NCI-H146 (cell line): Measurements from ENCODE around the gene PPM1L.
"Not testable (repeated sequence)": the region's sequence is repeated elsewhere in the genome, so short reads cannot be mapped to it uniquely, and the experiment has no call there.

Source experiments
- DNase-seq: peaks from one replicate; lab custom pipeline; 2025; lab: John Stamatoyannopoulos, UW

PPM1L gene

GRCh38 chr3:160755776-160756304, at the start of gene PPM1L:
PPM1L (plus strand) TSS chr3:160756231.
- DNase-seq: peak; percentile 90

DNA sequence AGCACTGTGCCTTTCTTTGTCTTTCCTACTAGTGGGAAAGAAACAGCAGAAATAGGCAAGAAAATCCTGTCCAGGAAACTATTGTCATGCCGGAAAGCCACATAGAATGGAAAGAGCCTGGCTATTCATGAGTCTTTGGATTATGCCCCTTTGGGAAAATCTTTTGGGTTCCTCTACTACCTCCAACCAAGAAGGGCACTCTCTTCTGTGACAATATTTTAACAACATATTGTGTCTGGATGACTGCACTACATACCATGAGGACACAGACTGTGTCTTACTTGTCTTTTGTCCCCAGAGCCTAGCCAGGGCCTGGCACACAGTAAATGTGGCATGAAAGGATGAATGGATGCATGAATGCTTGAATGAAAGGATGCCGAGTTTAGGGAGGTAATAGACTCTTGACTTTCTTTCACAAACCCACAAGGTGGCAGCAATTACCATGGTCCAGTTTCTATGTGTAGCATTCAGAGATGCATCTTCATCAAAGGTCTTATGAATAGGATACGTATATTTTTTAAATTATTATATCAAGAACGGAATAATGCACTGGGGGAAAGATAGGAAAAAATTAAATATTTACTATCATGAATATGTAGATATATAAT, 48.7 kb upstream of the PPM1L start:
- DNase-seq: peak; percentile 85

- peak; percentile 27 for DNase-seq
Measured at GRCh38 chr3:160709477-160710182, 46.4 kb upstream of the PPM1L start.

- not testable (repeated sequence) for DNase-seq
Measured at GRCh38 chr3:160713144-160713543, 42.9 kb upstream of the PPM1L start.

- DNase-seq: no peak
Measured at GRCh38 chr3:160719710-160720109, 36.3 kb upstream of the PPM1L start.

DNA sequence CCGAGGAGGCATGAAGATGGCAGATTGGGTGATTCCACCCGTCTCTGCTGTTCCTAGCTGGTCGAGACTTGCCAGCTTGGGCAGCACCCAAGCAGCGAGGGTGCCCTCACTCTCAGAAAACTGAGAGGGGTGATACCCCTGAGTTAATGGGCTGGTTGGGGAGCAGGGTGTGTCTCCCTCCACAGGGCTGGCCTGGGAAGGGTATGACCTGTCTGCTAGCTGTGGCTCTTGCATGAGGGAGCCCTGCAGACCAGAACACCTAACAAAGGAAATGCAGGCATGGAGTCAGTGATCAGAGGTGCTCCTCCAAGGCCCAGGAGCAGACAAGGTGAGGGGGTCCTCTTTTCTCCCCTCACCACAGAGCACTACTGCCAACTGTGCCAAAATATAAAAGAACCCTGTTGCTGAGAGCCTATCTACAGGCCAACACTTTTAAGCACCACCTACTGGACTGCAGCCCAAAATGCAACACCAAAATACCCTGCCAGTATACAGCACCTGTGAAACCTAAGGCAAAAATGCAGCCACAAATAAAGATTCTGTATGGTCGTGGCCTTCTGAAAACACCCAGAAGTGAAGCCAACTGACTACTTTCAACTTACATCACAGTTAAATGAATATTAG, 35.8 kb upstream of the PPM1L start:
- DNase-seq: no peak

GRCh38 chr3:160722331-160722730, 33.7 kb upstream of the PPM1L start:
- DNase-seq: no peak

- no peak for DNase-seq
Measured at GRCh38 chr3:160725338-160725737, 30.7 kb upstream of the PPM1L start.

DNA sequence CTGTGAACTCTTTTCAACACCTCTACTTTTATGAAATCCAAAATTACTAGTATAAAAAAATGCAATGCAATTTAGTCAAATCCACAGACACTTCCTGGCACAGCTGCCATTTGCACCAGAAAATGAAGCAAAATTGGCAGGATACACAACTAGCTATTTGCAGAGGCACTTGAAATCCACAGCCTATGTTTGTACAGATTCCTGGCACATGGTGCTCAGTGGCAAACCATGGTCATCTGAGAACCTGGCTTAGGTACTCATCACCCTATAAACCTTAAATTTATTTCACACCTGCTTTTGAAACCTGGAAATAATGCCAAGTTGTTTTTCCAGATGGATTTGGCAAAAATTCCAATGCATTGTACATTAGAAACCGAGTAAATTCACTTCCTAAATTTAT, 20.2 kb upstream of the PPM1L start:
- DNase-seq: peak; percentile 66

DNA sequence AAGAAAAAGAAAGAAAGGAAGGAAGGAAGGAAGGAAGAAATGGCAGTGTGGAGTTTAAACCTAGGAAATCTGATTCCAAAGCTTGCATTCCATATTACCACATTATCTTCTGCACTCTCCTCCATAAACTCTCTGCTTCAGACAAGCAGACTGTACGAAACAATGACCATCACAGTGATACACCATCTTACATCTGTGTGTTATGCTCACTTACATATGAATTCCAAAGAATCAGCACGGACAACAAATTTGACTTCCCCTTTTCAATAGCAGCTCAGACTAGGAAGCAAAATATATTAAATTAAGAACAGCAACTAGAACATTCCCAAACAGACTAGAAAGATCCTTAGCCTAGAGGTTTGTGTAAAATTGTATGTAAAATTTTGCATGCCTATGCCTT, 18.0 kb upstream of the PPM1L start:
- no peak for DNase-seq

DNA sequence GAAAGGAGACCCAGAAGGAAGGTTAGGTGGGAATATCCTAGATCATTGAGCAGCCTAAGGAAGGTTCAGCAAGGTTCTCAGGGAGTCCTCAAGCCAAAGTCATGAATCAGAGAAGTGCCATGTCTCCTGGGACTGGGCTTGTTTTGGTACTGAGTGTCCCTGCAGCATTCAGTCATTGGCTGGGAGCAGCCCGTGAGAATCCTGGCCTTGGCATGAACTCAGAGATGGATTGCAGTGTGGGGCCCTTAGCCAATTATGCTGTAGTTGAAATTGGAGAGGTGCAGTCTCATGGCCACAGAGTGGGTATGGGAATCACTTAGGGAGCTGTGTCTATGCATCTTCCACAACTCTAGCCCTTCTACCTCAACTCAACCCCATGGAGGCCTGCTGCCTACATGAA, 17.0 kb upstream of the PPM1L start:
- no peak for DNase-seq

- no peak for DNase-seq
Measured at GRCh38 chr3:160746976-160747375, 9.1 kb upstream of the PPM1L start.

GRCh38 chr3:160747422-160747821, 8.6 kb upstream of the PPM1L start:
- DNase-seq: no peak

DNA sequence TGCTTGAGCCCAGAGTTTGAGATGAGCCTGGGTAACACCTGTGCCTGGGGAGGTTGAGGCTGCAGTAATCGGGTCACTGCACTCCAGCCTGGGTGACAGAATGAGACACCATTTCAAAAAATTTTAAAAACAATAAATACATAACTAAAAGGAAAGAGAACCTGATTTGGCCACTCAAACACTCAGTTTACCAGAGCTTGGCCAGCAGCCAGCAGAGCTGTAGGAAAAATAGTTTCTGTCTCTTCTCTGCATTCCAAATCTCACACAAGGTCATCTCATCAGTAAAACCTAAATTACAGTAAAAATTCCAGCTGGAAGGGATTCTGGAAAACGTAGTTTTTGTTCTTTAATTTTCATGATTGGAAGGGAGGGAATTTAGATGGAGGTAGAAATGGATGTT, 7.8 kb upstream of the PPM1L start:
- DNase-seq: no peak

- no peak for DNase-seq
Measured at GRCh38 chr3:160748787-160749186, 7.2 kb upstream of the PPM1L start.

DNA sequence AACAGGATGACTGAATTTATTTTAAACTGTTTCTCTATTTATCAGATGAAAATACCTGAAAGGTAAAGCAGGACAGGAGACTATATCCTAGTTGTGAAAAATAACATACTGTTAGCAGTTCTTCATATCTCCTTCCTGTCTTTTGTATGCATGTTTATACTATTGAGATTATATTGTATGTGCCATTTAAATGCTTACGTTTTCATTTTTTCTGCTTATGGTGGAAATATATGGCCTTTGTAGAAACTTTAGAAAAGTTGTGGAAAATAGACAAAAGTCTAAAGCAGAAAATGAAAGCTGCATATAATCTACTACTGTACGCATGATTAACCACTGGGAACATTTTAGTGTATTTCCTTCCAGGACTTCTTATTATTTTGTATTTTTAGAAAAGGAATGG, 2.1 kb upstream of the PPM1L start:
- no peak for DNase-seq

- DNase-seq: peak; percentile 76
Measured at GRCh38 chr3:160754371-160754854, 1.6 kb upstream of the PPM1L start.

DNA sequence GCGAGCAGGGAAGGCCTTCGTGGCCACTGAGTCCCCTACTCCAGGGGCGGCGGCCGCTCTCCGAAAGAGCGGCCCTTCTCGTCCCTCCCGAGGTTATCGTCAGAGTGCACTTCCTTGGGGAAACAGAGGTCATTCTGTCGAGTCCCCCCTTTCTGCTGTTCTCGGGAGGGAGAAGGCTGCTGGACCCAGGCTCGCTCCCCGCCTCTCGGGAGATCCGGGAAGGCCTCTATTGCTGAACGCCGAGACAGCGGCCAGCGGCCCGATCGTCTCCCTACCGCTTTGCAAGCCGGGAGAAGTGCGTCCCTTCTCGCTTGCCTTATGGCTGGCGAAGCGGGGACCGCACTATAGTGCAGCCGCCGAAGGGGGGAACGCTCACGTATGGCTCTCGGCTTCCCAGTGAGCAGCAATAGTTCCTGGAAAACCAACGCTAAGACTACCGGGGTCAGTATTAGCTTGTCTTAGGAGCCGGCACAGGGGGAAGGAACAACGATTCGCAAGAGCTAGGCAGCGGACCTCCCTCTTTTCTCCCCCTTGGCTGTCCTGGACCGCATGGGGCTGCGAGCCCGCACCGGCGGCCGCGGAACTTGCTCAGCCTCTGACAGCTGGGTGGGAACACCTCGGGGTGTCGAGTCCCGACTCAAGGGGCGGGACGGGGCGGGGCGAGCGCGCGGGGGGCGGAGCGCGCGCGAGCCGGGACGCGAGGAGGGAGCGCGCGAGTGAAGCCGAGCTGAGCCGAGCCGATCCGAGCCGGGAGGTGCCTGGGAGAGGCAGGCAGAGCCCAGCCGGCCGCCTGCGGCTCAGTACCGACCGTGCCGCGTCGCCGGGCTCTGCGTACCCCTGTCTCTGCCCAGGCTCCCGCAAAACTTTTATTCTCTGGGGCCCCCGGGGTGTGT, 930 bp upstream of the PPM1L start:
- peak; percentile 98 for DNase-seq

DNA sequence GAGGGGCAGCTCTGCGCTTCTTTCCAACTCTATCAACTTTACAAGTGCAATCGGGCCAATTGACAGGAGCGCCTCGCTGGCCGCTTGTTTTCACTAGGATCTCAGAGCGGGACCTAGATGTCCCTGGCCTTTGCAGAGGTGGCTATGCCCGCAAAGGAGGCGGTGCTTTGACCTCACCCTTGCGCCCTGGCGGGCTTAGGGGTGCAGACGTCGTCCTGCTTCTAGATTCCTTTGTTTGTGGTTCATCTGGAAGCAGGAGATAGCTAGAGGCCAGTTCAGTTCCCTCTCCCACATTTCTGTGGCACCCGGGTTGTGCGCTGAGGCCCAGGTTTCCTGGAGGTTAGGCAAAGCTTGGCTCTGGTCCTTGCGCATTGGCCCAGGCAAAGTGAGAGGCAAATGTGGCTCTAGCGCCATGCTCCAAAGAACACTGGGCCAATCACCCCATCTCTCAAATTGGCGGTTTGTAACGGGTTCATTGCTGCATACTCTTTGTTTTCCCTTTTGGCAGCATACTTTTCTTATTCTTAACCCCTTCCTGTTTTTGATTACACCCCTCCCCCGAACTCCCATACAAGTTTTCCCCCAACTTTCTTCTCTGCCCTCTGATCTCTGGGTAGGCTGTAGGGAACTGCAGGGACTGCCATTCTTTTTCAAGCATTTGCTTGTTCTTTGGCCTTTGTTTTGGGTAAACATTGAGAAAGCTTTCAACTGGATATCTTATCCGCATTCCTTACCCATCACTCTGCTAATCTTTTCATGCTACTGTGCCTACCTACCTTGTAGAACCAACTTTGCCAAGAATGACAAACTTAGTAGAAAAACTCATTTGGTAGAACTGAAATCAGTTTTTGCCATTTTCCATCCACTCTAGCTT, 1.4 kb downstream of the PPM1L start:
- DNase-seq: peak; percentile 57

- DNase-seq: no peak
Measured at GRCh38 chr3:160758929-160759577, 3.0 kb downstream of the PPM1L start.
